ENCODE results near the gene WNT7A. TPM values are rescaled to one million over a fixed set of nuclear protein-coding genes. Genes with fewer than 3 reads are reported as not detected.
A peak's percentile ranks its signal among the peaks of the same experiment; 100 is the strongest.
"Not testable (repeated sequence)": the region's sequence is repeated elsewhere in the genome, so short reads cannot be mapped to it uniquely, and the experiment has no call there.

Gene WNT7A
- not detected for polyA plus RNA-seq (2012; ENCODE audit: low read depth, missing spikeins)

GRCh38 chr3:13879946-13880810 lies at the start of gene WNT7A:
TSS of gene WNT7A (minus strand) at chr3:13880071. CDS start at chr3:13879816, 255 bp downstream.
- DNase-seq (ENCODE audit: insufficient read length, low spot score) (peak; percentile 42), FAIRE-seq (no peak)
- no peak for TF ChIP-seq PAX5 (IDR thresholded peaks at IDR 0.05; ENCODE audit: insufficient read depth, low read length, severe bottlenecking)
- no peak for TF ChIP-seq POU2F2 (IDR thresholded peaks at IDR 0.05; ENCODE audit: low read depth, low read length)
- no peak for TF ChIP-seq TAF1 (IDR thresholded peaks at IDR 0.05; ENCODE audit: low read depth, low read length)
- no peak for TF ChIP-seq POLR2A (IDR thresholded peaks at IDR 0.05; ENCODE audit: low read depth, low read length)
- no peak for TF ChIP-seq POLR2AphosphoS5 (IDR thresholded peaks at IDR 0.05; ENCODE audit: low read depth, low read length)
- no peak for TF ChIP-seq SPI1 (IDR thresholded peaks at IDR 0.05; ENCODE audit: low read depth, low read length)

DNA sequence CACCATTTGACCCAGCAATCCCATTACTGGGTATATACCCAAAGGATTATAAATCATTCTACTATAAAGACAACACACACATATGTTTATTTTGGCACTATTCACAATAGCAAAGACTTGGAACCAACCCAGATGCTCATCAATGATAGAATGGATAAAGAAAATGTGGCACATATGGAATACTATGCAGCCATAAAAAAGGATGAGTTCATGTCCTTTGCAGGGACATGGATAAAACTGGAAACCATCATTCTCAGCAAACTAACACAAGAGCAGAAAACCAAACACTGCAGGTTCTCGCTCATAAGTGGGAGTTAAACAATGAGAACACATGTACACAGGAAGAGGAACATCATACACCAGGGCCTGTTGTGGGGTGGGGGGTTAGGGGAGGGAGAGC lies 48.9 kb upstream of the WNT7A start:
- not testable (repeated sequence) for FAIRE-seq; DNase-seq (ENCODE audit: insufficient read length, low spot score)

GRCh38 chr3:13927295-13927694 lies 47.4 kb upstream of the WNT7A start:
- TF ChIP-seq POLR2A (IDR thresholded peaks at IDR 0.05; ENCODE audit: low read depth, low read length) (no peak), POU2F2 (IDR thresholded peaks at IDR 0.05; ENCODE audit: low read depth, low read length) (no peak), POLR2AphosphoS5 (IDR thresholded peaks at IDR 0.05; ENCODE audit: low read depth, low read length) (no peak), SPI1 (IDR thresholded peaks at IDR 0.05; ENCODE audit: low read depth, low read length) (no peak), TAF1 (IDR thresholded peaks at IDR 0.05; ENCODE audit: low read depth, low read length) (no peak), PAX5 (IDR thresholded peaks at IDR 0.05; ENCODE audit: insufficient read depth, low read length, severe bottlenecking) (no peak)
- FAIRE-seq (no peak), DNase-seq (ENCODE audit: insufficient read length, low spot score) (no peak)

GRCh38 chr3:13916375-13916774 lies 36.5 kb upstream of the WNT7A start:
- TF ChIP-seq POLR2AphosphoS5 (IDR thresholded peaks at IDR 0.05; ENCODE audit: low read depth, low read length) (no peak), PAX5 (IDR thresholded peaks at IDR 0.05; ENCODE audit: insufficient read depth, low read length, severe bottlenecking) (no peak), POU2F2 (IDR thresholded peaks at IDR 0.05; ENCODE audit: low read depth, low read length) (no peak), SPI1 (IDR thresholded peaks at IDR 0.05; ENCODE audit: low read depth, low read length) (no peak), POLR2A (IDR thresholded peaks at IDR 0.05; ENCODE audit: low read depth, low read length) (no peak), TAF1 (IDR thresholded peaks at IDR 0.05; ENCODE audit: low read depth, low read length) (no peak)
- DNase-seq (ENCODE audit: insufficient read length, low spot score) (no peak), FAIRE-seq (no peak)

GRCh38 chr3:13902648-13903238 lies 22.9 kb upstream of the WNT7A start:
- DNase-seq (ENCODE audit: insufficient read length, low spot score) (no peak), FAIRE-seq (no peak)
- TF ChIP-seq POLR2A (IDR thresholded peaks at IDR 0.05; ENCODE audit: low read depth, low read length) (no peak), PAX5 (IDR thresholded peaks at IDR 0.05; ENCODE audit: insufficient read depth, low read length, severe bottlenecking) (no peak), POU2F2 (IDR thresholded peaks at IDR 0.05; ENCODE audit: low read depth, low read length) (no peak), TAF1 (IDR thresholded peaks at IDR 0.05; ENCODE audit: low read depth, low read length) (no peak), SPI1 (IDR thresholded peaks at IDR 0.05; ENCODE audit: low read depth, low read length) (no peak), POLR2AphosphoS5 (IDR thresholded peaks at IDR 0.05; ENCODE audit: low read depth, low read length) (no peak)

DNA sequence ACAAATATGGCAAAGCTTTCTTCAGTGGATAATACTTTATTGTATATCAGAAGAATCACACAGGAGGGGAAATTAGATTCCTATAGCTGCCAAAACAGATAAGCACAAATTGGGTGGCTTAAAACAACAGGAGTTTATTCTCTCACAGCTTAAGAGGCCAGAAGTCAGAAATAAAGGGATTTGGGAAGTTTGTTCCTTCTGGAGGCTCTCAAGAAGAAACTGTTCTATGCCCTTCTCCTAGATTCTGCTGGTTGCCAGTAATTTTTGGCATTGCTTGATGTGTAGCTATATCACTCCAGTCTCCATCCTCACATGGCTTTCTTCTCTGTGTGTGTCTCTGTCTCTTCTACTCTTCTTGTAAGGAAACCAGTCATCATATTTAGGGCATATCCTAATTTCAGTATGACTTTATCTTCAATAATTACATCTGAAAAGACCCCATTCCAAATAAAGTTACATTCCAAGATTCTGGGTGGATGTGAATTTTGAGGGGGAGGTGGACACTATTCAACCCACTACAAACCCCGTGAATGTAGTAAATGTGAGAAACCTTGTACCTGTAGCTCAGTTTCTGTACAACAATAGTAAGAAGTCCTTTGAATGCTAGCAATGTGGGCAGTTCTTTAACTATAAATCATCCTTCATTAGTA lies 22.2 kb upstream of the WNT7A start:
- FAIRE-seq (no peak), DNase-seq (ENCODE audit: insufficient read length, low spot score) (no peak)
- TF ChIP-seq POLR2A (IDR thresholded peaks at IDR 0.05; ENCODE audit: low read depth, low read length) (no peak), POLR2AphosphoS5 (IDR thresholded peaks at IDR 0.05; ENCODE audit: low read depth, low read length) (no peak), POU2F2 (IDR thresholded peaks at IDR 0.05; ENCODE audit: low read depth, low read length) (no peak), TAF1 (IDR thresholded peaks at IDR 0.05; ENCODE audit: low read depth, low read length) (no peak), PAX5 (IDR thresholded peaks at IDR 0.05; ENCODE audit: insufficient read depth, low read length, severe bottlenecking) (no peak), SPI1 (IDR thresholded peaks at IDR 0.05; ENCODE audit: low read depth, low read length) (no peak)

- TF ChIP-seq POLR2A (IDR thresholded peaks at IDR 0.05; ENCODE audit: low read depth, low read length) (no peak), SPI1 (IDR thresholded peaks at IDR 0.05; ENCODE audit: low read depth, low read length) (no peak), PAX5 (IDR thresholded peaks at IDR 0.05; ENCODE audit: insufficient read depth, low read length, severe bottlenecking) (no peak), POU2F2 (IDR thresholded peaks at IDR 0.05; ENCODE audit: low read depth, low read length) (no peak), POLR2AphosphoS5 (IDR thresholded peaks at IDR 0.05; ENCODE audit: low read depth, low read length) (no peak), TAF1 (IDR thresholded peaks at IDR 0.05; ENCODE audit: low read depth, low read length) (no peak)
- FAIRE-seq: no peak
- DNase-seq (ENCODE audit: insufficient read length, low spot score): no peak
These were observed 18.5 kb upstream of the WNT7A start for GRCh38 chr3:13898346-13898745.

DNA sequence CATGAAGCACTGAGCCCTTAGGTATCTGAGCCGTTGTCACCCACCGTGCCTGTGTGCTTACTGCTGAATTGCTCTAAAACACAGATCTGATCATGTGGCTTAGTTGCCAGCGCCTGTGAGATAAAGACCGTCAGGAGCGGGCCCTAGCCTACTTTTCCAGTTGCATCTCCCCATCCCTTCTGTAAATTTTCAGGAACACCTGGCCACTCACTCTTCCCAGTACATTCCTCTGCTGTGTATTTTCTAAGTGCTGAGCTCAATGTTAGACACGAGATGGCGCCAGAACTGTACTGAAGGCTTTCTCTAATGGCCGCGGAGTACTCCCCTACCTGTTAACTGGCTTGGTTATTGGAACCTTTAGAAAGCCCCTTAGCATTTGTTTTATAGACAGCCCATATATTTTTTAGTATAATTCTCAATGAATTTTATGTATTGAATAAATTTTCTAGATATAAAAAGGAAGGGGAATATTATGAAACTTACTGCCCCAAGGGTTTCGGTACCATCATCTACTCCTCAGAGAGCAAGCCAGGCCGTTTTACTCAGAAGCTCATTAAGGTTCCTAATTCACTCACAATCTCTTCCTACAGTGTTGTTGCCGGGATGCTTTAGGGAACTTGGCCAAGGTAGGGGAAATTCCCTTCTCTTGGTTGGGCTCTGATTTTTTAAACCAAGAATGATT lies 16.7 kb upstream of the WNT7A start:
- no peak for TF ChIP-seq POLR2AphosphoS5 (IDR thresholded peaks at IDR 0.05; ENCODE audit: low read depth, low read length)
- TF ChIP-seq PAX5 (IDR thresholded peaks at IDR 0.05; ENCODE audit: insufficient read depth, low read length, severe bottlenecking): no peak
- TF ChIP-seq SPI1 (IDR thresholded peaks at IDR 0.05; ENCODE audit: low read depth, low read length): no peak
- no peak for TF ChIP-seq TAF1 (IDR thresholded peaks at IDR 0.05; ENCODE audit: low read depth, low read length)
- TF ChIP-seq POU2F2 (IDR thresholded peaks at IDR 0.05; ENCODE audit: low read depth, low read length): no peak
- no peak for TF ChIP-seq POLR2A (IDR thresholded peaks at IDR 0.05; ENCODE audit: low read depth, low read length)
- FAIRE-seq (no peak), DNase-seq (ENCODE audit: insufficient read length, low spot score) (no peak)
